DMS114 treated with DMSO at 0.1 percent for 48 hours (cell line): ENCODE results near the gene GNL3L.
"Not testable (repeated sequence)": the region's sequence is repeated elsewhere in the genome, so short reads cannot be mapped to it uniquely, and the experiment has no call there.

Source experiments
- DNase-seq: peaks from one replicate; lab custom pipeline; 2025; ENCODE audit not compliant: unreplicated experiment; lab: John Stamatoyannopoulos, UW

GNL3L gene

GRCh38 chrX:54555006-54555405 is 25.0 kb downstream of the GNL3L start:
- not testable (repeated sequence) for DNase-seq

GRCh38 chrX:54560411-54560810 is 30.4 kb downstream of the GNL3L start:
- no peak for DNase-seq

GRCh38 chrX:54561622-54562021 is 31.6 kb downstream of the GNL3L start:
- no peak for DNase-seq

GRCh38 chrX:54564936-54565335 is 34.9 kb downstream of the GNL3L start:
- no peak for DNase-seq

GRCh38 chrX:54570332-54570731 is 40.3 kb downstream of the GNL3L start:
- DNase-seq, result no peak

- DNase-seq, result not testable (repeated sequence)
Observed at GRCh38 chrX:54572641-54573040, 42.6 kb downstream of the GNL3L start.

- DNase-seq, result no peak
Observed at GRCh38 chrX:54597728-54598127, 67.7 kb downstream of the GNL3L start.

GRCh38 chrX:54602563-54602962 is 72.5 kb downstream of the GNL3L start:
- no peak for DNase-seq
